Measurements from ENCODE around the gene OOSP4B.
"Not testable (repeated sequence)": the region's sequence is repeated elsewhere in the genome, so short reads cannot be mapped to it uniquely, and the experiment has no call there.

DNA sequence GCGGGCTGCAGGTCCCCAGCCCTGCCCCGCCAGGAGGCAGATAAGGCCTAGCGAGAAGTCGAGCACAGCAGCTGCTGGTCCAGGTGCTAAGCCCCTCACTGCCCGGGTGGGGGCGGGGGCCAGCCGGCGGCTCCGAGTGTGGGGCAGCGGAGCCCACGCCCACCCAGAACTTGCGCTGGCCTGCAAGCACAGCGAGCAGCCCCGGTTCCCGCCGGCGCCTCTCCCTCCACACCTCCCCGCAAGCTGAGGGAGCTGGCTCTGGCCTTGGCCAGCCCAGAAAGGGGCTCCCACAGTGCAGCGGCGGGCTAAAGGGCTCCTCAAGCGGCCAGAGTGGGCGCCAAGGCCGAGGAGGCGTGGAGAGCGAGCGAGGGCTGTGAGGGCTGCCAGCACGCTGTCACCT, 3.4 kb downstream of the OOSP4B start:
- TF ChIP-seq FOXA1 (IDR thresholded peaks at IDR 0.05); FOXK2 (IDR thresholded peaks at IDR 0.05); FOXM1 (IDR thresholded peaks at IDR 0.05; ENCODE audit: borderline replicate concordance); NFRKB (IDR thresholded peaks at IDR 0.05): not testable (repeated sequence)
- TF ChIP-seq, protein P1, sequence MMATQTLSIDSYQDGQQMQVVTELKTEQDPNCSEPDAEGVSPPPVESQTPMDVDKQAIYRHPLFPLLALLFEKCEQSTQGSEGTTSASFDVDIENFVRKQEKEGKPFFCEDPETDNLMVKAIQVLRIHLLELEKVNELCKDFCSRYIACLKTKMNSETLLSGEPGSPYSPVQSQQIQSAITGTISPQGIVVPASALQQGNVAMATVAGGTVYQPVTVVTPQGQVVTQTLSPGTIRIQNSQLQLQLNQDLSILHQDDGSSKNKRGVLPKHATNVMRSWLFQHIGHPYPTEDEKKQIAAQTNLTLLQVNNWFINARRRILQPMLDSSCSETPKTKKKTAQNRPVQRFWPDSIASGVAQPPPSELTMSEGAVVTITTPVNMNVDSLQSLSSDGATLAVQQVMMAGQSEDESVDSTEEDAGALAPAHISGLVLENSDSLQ (IDR thresholded peaks at IDR 0.05), result not testable (repeated sequence)

Data from HEK293T (cell line).